Measurements from ENCODE around the gene ITGA11.
A peak's percentile ranks its signal among the peaks of the same experiment; 100 is the strongest.

The ITGA11 gene

DNA sequence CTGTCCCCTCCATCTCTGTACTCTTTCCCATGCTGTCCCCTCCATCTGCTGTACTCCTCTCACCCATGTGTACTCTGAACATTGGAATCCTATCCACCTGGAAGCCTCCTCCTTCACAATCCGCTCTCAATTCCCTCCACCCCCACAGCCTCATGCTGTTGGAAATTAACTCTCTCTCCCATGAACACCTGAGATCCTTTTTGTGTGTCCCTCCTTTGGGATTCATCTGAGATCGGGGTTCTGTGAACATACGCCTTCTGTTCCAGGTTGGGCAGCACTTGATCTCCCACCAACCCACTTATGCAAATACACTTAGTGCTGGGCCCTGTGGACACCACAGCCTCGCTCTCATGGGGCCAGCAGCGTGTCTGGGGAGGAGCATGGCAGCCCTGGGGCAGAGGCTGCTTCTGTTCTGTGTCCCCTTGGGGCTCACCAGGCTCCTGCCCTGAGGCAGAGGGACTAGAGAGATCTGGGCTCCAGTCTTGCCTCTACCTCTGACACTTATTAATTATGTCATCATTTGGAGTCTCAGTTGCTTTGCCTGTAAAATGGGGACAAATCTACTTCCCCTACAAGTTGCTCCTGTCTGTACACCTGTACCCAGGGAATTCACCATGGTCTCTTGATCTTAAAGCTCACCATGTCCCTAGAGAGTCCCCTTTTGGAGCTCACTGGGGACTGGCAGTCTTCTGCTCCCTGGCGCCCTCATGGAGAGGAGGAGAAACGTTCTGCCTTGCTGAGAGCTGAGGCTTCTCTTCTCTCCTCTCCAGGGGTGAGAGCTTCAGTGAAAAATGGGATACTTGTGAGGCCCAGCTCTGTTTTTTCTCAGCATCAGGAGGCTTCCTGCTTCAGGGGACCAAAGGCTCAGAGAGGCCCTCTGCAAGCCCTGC is 42.7 kb downstream of the ITGA11 start:
- no peak for DNase-seq

DNA sequence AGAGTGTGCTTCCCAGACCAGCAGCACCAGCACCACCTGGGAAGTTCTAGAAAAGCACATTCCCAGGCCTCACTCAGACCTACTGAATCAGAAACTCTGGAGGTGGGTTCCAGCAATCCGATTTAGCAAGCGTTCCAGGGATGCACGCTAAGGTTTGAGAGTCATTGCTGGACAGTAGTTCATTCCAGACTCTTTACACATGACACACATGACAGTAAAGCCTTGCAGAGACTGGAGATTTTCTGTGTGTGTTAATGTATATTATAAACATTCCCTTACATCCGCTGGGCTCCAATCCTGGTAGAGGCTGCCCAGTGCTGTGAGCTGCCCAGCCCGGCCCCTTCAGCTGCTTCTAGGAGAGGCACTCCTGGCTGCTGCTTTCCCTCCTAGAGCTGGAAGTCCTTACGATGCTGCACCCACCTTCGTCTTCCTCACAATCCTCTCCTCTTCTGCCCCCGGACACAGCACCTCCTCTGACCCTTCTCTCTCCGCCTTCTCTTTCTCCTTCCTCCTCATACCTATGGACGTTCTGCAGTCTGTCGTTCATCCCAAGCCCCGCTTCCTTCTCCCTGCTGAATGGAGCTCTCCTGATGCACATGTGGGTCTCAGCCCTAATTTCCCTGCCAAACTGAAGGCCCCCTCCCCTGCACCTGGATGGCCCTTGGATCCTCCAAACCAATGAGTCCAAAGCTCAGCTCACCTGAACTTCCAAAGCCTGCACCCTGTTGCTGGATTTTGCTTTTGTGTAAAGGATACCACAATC is 44.4 kb downstream of the ITGA11 start:
- DNase-seq, result peak; percentile 11

GRCh38 chr15:68386587-68387288 is 45.2 kb downstream of the ITGA11 start:
- no peak for DNase-seq

DNA sequence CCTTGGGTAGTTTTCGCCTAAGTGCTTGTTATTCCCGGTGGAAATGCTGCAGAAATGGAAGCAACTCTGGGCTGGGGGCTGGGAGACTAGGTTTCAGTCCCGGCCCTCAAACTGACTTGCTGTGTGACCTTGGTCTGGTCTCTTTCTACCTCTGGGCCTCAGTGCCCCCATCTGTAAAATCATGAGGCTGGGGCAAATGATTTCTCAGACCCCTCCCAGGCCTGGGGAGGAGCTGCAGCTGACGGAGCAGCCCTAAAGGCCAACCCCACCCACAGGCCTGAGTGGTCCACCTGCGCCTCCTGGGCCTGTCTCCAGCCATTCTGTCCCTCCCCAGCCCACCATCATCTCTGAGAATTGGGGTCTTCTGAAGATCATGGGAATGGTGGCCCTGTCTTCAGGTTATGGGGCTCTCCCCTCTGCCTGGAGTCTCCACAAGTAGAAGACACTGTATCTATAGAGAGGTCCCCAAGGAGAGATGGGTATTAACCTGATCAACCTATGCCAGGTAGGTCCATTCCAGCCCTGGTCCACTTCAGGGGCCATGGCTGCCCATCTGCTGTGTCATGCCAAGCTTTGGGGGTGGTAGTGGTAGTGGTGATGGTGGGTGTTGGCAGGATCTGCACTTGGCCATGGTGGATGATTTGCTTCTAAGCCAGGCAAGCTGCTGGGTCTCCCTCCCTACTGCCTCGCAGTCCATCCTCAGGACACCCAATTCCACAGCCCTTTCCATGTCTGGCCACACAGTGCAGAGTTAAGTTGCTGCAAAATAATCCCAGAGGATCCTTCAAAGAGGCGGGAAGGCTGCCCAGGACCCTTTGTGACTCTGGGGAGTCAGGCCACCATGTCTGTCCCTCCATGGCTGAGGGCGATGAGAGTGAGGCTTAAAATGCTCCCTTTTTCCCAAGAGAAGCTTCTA is 46.0 kb downstream of the ITGA11 start:
- DNase-seq, result no peak

DNA sequence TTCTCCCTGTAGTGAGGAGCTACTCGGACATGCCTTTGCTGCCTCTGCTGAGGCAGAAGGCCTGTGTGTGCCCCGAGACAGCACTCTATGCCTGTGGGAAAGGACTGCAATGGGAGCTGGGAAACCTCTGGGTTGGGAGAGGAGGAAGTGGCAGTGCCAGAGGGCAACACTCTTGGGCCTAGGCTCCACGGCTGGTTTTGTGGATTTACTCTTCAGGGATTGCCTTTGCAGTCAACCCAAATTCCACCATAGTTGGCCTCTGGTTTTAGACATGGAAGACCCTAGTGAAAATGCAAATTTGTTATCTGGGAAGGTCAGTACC is 46.8 kb downstream of the ITGA11 start:
- DNase-seq, result no peak

DNA sequence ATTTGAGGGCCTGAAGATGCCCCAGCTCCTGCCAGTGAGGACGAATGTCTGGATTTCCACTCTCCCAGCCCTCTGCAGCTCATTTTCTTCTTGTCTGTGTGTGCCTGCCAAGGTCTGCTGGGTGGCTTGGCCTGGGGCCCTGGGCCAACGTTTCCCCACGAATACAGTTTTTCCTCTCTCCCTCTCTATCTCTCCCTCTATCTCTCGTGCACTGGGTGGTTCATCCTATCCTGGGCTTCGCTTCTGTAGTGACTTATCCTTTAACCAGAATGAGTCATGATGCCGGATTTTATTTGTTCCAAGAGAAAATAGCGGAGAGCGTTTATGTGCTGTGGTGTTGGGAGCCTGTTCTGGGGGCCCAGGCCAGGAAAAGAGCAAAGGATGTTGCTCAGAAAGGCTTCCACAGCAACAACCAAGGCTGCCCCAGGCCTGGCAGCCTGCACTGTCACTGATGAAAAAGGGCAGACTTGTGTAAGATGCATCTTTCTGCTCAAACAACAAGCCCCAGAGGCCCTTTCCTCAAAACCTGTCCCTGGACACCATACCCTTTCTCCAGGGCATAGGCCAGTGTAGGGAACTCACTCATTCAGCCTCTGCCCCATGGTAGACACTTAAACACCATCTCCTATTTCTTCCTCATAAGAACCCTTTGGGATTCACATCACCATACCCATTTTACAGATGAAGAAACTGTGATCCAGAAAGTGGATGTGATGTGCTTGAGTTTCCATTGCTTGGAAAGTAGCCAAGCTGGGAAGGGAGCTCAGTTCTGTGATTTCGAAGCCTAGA is 47.3 kb downstream of the ITGA11 start:
- DNase-seq, result peak; percentile 95

DNA sequence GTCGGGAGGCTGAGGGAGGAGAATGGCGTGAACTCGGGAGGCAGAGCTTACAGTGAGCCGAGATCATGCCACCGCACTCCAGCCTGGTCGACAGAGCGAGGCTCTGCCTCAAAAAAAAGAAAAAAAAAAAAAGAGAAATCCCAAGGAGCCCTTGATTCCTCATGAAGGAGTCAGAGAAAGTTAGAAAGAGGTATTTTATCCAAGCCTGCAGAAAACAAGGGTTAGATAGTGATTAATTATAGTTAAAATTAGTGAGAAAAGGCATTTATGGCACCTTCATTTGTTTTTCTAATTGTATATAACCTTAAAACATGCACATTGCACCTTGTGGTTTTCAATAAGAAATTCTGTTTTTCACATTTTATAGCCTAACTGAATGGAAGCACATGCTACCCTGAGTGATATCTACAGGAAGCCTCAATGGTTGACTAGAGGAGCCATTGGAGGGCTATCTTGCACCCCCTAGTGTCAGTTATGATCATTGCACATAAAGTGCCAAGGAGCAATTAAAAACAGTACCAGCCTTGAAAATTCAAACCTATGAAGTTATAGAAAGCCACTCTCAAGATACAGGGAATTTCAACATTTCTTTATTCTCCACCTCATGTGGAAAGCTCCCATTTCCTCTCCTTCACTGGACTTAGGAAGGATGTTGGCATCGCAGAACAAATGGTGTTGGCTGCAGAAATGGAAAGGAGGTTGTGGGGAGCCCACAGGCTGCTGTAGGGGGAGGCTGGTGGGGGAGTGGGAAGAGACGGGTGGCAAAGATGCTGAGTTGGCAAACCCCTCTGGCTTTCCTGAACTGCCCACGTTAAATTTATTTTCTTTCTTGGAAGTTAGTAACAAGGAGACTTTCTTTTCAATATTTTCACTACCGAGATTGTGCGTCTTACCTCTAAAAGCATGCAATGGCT is 48.5 kb downstream of the ITGA11 start:
- DNase-seq, result peak; percentile 34

DNA sequence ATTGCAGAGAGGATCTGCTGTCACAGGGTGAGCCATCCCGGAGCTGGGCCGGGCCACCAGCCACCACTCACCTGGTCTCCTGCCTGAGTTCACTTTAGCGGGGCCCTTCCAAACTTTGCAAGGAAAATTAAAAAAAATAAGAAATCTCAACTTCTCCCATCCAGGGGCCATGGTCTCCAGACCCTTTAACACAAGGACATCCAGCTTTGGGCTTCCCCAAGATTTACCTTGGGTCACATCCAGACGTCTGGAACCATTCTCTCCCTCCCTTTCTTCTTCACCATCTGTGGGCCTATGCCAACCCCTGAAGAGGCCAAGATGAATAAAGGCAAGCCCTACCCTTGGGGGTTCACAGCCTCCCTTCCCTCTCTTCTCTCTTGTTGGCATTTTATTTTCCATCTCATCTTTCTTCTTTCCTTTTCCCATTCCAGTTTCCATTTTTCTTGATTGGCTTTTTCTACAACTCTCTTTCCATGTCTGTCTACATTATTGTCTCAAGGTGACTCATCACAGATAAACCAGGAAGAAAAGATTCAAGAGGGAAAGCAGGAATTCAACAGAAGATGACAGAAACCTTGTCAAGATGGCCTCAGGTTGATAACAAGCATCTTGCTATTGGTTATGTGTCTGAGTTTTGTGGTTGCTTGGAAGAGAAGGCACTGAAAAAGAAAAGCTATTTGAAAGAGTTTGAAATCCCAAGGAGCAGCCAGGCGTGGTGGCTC is 49.5 kb downstream of the ITGA11 start:
- DNase-seq, result no peak

DNA sequence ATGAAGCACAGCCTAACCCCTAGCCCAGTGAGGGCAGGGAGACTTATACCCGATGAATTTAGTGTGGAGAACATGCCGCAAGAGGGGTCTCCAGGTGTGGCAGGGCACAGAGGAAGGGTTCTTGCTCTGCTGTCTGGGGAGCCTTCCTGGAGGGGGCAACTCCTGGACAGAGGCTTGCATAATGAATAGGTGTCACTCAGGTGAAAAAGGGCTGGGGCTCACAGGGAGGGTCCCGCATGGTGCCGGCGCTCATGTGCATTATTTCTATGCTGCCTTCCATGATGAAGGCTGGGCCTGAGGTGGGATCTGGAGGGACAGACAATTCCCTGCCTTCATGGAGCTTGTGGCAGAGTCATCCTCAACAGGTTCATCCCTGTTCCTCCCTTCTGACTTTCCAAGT is 51.5 kb downstream of the ITGA11 start:
- no peak for DNase-seq

GRCh38 chr15:68379759-68380290 is 52.1 kb downstream of the ITGA11 start:
- no peak for DNase-seq

GRCh38 chr15:68379058-68379758 is 52.8 kb downstream of the ITGA11 start:
- no peak for DNase-seq

GRCh38 chr15:68378595-68378994 is 53.4 kb downstream of the ITGA11 start:
- DNase-seq, result no peak

DNA sequence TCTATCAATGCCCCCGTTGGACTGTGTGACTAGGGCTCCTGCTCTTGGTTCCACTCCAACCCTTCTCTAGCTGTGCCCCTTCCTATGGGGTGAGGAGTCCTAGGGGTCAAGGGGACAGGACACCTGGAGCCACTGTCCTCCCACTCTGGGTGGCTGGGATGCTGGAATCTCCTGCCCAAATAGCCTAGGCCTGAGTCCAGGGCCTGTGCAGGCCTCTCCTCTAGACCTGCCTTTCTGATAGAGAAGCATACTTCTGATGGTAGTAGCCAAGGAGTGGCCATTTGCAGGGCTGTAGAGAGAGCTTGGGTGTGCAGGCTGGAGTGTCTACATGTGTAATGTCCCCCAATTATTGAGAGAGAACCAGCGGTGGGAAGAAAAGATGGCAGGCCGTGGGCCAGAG is 54.2 kb downstream of the ITGA11 start:
- no peak for DNase-seq

DNA sequence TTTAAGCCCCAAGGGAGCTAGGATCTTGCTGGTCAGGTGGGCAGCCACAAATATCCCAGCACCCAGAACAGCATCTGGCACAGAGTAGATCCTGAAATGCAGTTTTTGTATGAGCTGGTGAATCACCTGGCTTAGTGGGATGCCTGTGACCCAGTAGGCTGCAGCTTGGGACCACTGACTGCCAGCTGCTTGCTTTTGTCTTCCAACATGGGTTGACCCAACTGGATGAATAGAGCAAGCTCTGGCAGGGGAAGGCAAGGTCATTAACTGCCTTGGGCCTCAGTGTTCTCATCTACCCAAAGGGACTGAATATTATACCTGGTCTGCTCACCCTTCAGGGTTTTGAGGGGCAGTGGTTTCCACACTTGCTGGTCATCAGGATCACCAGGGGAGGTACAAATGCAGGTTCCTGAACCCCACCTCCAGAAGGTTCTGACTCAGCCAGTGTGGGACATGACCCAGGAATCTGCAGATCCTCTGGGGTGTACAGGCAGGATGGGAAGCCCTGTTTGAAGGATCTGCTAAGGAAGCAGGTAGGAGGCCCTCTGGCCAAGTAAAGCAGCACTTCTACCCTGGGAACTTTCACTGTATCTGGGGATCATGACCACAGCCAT is 55.4 kb downstream of the ITGA11 start:
- DNase-seq, result no peak

DNA sequence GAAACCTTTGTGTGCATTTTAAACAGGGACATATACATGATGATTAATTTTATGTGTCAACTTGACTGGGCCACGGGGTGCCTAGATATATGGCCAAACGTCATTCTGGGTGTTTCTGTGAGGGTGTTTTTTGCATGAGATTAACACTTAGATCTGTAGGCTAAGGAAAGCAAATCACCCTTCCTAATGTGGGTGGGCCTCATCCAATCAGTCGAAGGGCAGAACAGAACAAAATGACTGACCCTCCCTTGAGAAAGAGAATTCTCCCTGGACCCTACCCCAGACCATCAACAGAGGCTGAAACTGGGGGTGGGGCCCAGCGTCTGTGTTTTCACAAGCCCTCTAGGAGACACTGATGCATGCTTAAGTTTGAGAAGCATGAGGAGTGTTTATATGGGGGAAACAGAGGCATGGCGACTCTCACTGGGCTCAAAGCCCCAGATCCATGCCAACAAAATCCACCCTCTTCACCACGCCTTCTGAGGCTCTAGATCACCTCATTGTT is 56.2 kb downstream of the ITGA11 start:
- DNase-seq, result no peak

DNA sequence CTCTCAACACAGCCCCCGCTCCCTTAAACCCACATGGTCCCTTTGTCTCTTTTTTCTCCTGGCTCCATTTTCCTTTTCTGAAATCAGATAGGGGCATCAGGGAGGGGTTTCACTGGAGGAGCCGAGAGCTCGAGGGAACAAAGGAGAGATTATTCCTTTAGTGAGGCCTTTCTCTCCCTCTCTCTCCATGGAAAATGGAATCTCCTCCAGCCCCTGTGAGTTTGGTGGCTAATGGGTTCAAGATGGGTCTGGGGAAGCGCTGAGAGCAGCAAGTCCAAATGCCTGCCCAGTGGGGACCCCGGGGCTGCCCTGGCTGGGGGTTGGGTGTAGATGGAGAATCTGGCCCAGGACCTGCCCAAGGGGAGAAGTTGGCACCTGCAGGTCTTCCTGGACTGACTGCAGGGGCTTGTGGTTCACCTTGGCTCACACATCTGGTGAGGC is 56.8 kb downstream of the ITGA11 start:
- no peak for DNase-seq

DNA sequence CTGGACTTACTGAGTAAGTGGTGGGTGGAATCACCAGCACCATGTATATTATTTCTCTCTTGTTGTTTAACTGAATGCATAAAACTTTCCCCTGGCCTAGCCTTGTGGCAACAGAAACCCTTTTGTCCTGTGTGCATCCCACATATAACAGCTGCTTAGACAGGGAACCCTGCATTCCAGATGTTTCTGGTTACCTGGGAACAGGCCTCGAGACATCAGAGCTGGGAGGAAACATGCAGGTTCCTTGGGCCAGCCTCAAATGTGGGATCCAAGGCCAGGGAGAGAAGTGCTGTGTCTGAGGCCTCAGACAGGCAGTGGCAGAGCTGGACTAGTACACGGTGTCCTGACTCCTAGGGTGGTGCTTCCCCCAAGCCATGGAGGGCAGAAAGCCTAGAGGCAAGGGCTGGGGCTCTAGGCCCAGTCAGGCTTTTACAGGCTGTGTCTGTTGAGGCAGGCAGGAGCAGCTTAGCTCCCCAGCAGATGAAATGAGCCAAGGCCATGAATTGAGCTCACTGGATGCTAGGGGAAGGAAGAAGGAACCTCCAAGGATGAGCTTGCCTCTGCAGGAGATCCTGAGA is 57.7 kb downstream of the ITGA11 start:
- DNase-seq, result no peak

GRCh38 chr15:68373028-68373427 is 58.9 kb downstream of the ITGA11 start:
- no peak for DNase-seq

Measured in fibroblast of skin of abdomen (primary cell).